IMR-90 (cell line): Measurements from ENCODE around the gene VDAC1. TPM values are rescaled to one million over a fixed set of nuclear protein-coding genes. Genes with fewer than 3 reads are reported as not detected.

Experiments
- BHLHE40 ChIP-seq: fragments of 150-350 bp; IDR thresholded peaks from 2 replicates; pipeline ENCODE4 v1.6.1; 2016; ENCODE audit warnings: mild to moderate bottlenecking, low read depth, low read length
- CEBPB ChIP-seq: IDR thresholded peaks from 2 replicates; pipeline ENCODE4 v1.6.1; 2012; ENCODE audit warnings: low read depth, low read length, improper control_type of control experiment
- MAFK ChIP-seq: IDR thresholded peaks from 2 replicates; pipeline ENCODE4 v1.6.1; 2012; ENCODE audit warnings: low read depth, low read length, improper control_type of control experiment
- NFE2L2 ChIP-seq: fragments of 150-350 bp; IDR thresholded peaks from 2 replicates; pipeline ENCODE4 v1.6.1; 2016; ENCODE audit warnings: low read depth, mild to moderate bottlenecking, low read length
- POLR2A ChIP-seq: IDR thresholded peaks from 2 replicates; pipeline ENCODE4 v1.6.1; 2012; ENCODE audit warnings: mild to moderate bottlenecking, low read depth, low read length
- RAD21 ChIP-seq: IDR thresholded peaks from 2 replicates; pipeline ENCODE4 v1.6.1; 2012; ENCODE audit warnings: low read length, improper control_type of control experiment
- RCOR1 ChIP-seq: IDR thresholded peaks from 2 replicates; pipeline ENCODE4 v1.6.1; 2012; ENCODE audit warnings: mild to moderate bottlenecking, low read length, improper control_type of control experiment; ENCODE audit not compliant: insufficient replicate concordance
- polyA plus RNA-seq, 3 experiments: library from polyadenylated mRNA; depleted of rRNA; stranded (reverse); fragments of >200 nt; gene quantifications; 2 replicates each; pipeline ENCODE4 v1.2.3, GENCODE V29; 2012; ENCODE audit warnings: low replicate concordance in 1 of 3
- total RNA-seq: library from RNA; depleted of rRNA; stranded (reverse); fragments of >200 nt; gene quantifications from 2 replicates; pipeline ENCODE4 v1.2.3, GENCODE V29; 2012

VDAC1 gene
- total and polyA plus RNA-seq, 2 of the 4 experiments (the other 2 are of a cell fraction): 289 to 365 TPM

DNA sequence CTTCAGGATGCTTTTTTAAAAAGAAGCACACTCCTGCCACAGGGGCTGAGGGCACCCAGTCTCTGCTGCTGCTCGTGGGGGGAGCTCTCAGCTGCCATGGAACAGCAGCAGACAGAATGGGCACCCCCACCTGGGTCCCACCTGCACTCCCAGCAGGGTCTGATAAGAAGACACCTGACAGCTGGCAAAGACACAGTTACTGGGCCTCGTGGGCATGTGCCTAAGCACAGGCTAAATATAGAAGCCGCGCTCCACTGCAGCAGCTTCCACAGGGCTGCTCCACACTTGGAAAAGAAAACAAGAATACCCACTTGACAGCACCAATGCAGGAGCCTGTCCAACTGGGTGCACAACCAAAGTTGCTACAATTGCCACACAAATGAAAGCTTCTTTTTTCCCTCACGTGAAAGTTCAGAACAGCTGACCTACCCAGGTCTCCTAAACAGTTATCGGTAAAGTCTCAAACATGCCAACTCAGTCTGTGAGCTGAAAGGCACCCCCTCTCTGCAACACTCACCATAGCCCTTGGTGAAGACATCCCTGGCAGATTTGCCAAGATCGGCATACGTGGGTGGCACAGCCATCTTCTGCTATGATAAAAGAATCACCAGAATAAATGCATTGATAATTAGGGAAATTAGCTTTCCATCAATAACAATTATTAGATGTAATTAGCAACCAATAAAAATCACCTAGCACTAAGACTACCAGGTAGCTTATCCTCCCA, 12.2 kb downstream of the VDAC1 start (continued):
- TF ChIP-seq NFE2L2 (no peak), CEBPB (no peak), RAD21 (no peak), MAFK (no peak), RCOR1 (no peak), POLR2A (no peak), BHLHE40 (no peak)
